DMS 273 (cell line): ENCODE results near the gene PIK3R5.
"Not testable (repeated sequence)": the region's sequence is repeated elsewhere in the genome, so short reads cannot be mapped to it uniquely, and the experiment has no call there.

Experiments used
- DNase-seq: peaks from one replicate; lab custom pipeline; 2025; ENCODE audit not compliant: unreplicated experiment; lab: John Stamatoyannopoulos, UW

The PIK3R5 gene

DNA sequence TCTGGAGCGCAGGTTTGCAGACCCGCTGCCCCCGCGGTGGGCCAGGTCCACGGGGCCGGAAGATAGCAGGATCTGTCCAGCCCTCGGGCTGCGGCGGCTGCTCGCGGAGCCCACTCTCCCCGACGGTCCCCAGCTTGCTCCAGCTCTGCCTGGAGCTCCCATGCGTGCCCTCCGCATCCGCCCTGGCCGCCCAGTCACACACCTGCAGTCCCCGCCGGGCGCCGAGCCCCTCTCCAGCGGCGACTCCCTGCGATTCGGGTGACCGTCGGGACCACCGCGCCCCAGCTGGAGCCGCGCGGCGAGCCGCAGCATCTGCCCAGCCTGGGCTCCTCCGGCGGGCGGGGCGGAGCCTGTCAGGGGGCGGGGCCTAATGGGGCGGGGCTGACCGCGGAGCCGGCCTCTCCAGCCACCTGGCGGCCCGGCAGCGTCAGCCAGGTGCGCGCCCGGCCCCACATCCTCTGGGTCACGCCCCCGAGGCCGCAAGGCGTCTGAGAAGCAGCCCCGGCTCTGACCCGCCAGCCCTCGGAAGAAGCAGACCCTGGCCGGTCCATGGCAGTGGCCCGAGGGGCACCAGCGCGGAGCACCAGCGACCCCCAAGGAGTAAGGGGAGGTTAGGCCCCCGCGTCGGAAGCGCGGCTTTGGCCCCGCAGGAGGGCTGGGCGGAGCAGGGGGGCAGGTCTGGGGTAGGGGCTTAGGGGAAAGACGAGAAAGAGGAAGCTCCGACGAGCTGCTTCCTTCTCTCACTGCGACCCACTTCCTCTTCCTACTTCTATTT is at the start of gene PIK3R5:
Gene PIK3R5, minus strand, starts transcription at position 314 of the 775 bp plus-strand sequence. CDS start 54,213 bp downstream, outside the sequence.
- DNase-seq: peak; percentile 33

DNA sequence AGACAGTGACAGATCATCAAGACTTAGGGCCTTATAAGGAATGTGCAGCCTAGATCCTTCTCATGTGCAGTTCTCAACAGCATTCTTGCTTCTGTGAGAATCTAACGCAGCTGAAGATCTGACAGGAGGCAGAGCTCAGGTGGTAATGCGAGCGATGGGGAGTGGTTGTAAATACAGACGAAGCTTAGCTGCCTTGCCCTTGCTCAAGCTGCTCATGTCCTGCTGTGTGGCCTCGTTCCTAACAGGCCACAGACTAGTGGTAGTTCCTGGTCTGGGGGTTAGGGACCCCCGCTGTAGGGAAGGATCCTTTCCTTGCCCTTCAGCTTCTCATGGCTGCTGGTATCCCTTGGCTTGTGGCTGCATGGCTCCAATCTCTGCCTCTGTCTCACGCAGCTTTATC is 45.5 kb upstream of the PIK3R5 start:
- no peak for DNase-seq

DNA sequence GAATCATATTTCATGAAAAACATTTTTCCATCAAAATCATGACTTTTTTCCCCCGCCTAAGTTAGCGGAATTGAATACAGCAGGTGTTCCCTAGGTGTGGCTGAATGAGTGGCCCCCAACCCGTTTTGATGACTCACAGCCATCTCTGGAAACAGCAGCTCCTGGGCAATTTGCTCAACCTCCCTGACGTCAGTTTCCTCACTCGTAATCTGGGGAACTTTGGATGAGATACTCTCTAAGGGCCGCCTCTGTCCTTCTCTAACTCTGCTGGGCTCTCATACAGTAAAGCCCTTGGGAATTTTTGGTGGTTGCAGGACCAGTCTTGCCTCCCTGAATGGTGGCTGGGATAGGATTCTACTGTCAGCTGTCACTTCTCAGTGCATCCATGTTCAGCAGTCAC is 44.2 kb upstream of the PIK3R5 start:
- no peak for DNase-seq

- DNase-seq: no peak
Observed at GRCh38 chr17:9009096-9009495, 43.6 kb upstream of the PIK3R5 start.

- DNase-seq: no peak
Observed at GRCh38 chr17:9007052-9007714, 41.7 kb upstream of the PIK3R5 start.

DNA sequence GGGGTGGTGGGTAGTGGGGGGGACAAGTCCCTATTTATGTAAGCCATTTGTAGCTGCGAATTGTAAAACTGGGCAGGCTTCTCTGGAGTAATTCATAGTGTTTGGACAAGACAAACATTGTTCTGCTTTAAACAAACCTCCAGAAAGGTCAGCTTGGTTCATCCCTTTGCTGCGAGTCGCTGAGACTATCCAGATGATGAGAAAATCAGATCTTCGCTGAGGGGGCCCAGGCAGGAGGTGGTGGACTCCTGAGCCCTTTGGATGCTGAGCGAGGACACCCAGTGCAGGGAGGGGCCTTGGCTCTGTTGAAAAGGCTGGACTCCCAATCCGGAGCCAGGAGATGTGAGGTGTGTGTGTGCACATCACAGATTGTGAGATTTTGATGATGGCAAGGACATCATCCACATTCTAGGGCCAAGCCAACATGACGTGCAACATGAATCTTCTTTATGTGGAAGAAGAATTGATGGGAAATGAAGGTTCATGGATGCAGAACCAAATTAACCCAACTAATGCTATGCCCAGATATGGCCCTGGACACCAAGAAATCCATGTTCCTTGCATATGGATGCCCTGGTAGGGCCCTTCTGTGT is 40.8 kb upstream of the PIK3R5 start:
- no peak for DNase-seq

GRCh38 chr17:9004961-9005285 is 39.4 kb upstream of the PIK3R5 start:
- DNase-seq: no peak

GRCh38 chr17:9004132-9004960 is 38.8 kb upstream of the PIK3R5 start:
- no peak for DNase-seq

- DNase-seq: peak; percentile 45
Observed at GRCh38 chr17:9003355-9004131, 38.0 kb upstream of the PIK3R5 start.

DNA sequence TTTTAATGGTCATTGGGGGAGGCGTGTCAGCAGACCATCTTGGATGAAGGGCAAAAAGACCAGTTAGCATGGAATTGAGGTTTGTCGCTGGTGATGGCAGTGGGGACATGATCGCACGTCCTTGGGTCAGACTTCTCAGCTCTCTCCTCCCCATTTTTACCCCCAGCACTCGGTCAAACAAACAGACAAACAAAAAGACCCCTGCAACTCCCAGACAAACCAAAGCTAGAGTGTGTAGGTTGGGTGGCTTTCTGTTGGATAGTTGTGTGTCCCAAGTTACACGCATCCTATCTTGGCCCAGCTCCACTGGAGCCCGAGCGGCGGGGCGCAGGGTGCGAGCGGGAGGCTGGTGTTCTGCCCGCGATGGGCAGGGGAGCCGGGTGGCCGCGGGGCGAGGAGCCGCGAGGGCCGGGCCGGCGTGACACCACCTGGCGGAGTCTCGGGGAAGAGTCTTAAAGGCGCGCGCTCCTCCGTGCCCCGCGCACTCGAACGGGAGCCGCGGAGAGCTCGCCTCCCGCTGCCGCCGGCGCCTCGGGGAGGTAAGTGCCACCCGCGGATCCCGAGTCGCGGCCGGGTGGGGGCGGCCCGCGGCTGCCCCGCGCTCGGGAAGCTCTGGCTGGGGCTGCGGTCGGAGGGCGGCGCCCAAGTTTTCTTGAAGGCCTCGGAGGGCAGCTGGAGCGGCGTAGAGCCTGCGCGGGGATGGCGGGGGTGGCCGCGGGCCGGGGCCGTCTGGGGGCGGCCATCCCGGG is 37.3 kb upstream of the PIK3R5 start:
- DNase-seq: peak; percentile 69

DNA sequence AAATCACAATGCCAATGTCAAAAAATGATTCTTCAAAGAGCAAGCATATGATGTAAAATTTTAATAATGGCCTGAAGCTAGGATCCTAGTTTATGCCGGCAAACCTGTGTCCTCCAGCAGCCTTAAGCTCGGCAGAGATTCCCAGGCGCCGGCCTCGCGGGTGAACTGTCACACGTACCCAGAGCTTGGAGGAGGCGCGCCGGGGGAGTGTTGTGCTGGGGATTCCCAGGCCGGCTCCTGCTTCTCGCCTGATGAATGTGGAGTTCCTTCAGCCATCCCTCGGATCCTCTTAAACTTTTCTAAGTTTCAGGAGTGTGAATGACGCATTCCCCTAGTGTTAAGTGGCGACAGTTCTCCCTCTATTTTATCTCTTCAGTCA is 36.7 kb upstream of the PIK3R5 start:
- DNase-seq: no peak

DNA sequence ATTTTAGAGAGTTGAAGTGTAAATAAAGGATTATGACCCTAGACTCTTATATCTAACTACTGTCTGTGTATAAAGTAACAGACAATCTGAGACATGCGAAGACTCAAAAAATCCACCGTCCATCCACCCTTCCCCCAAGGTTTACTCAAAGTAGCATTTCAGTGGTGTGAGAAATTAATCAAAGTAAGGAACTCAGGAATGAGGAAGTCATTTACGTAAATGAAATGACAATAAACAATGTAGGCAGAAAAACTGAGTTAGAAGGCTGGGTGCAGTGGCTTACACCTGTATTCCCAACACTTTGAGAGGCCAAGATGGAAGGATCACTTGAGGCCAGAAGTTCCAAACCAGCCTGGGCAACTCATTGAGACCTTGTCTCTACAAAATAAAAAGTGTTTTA is 36.1 kb upstream of the PIK3R5 start:
- DNase-seq: no peak

DNA sequence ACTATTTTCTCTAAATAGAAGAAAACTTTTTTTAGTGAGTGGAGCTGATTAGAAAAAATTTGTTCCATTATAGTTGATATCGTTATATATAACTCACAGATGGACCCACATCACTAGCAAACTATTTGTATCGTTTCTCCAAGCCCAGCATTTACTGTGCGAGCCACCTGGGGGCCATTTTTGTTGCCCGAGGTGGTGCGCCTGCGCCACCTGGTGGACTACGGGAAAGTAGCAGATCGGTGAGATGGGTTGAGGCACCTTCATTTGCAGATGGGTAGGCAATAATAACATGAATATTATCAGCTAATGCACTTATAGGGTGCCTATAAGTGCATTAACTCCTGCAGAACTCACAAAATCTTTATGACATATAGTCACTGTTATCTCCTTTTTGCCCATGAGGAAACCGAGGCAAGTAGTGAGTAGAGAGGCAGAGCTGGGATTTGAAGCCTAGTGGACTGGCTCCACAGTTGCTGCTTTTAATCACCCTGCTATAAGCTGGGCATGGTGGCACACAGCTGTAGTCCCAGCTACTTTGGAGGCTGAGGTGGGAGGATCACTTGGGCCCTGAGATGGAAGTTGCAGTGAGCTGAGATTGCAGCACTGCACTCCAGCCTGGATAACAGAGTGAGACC is 32.6 kb upstream of the PIK3R5 start:
- DNase-seq: peak; percentile 81

- DNase-seq: peak; percentile 15
Observed at GRCh38 chr17:8995711-8996110, 30.2 kb upstream of the PIK3R5 start.

DNA sequence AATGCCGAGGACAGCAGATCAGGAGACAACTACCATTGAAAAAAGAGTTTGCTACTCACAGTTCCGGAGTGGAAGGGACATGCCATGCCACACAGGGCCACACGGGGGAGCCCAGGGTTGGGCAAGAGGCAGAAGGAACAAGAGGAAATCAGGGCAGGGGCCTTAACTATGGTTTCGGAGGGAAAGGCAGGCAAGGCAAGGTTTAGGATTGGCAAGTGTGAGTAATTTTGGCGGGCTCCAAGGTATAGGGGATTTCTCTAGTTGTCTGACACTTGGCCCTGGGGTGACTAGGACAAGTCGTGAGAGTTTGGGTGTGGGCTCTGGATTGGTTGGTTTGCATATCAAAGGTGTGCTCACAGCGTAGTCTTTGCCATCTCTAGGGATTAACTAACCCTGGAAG is 28.8 kb upstream of the PIK3R5 start:
- DNase-seq: peak; percentile 78

DNA sequence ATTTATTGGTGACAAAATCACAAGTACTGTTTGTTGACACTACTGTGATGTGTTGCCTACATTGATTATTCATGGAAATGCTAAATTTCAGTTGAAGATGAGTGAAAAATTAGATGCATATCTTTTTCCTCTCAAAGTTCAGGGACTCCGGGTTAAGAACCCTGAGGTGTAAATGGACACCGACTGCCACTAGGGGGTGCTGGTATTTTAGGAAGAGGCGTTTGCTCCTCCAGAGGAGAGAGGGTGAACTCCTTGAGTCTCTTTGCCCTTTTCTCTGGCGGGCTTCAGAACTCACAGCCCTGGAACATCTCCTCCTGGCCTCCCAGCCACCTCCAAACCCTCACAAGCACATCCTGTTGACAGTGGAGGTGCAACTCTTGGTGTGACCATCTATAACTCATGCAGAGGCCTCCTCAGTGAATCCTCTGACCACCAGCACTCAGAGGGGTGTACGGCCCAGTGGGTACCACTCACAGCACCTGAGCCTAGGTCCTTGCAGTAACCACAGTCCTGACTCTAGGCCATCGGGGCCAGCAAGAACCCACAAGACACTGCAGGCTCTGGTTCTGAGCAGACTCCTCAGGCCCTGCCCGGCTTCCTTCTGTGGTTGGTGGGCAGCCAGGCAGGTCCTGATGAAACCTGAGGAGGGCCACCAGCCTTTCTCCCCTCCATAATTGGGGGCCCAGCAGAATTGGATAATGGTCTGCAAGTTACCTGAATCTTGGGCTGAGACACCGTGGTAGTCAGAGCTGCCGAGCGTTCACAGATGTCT is 26.2 kb upstream of the PIK3R5 start:
- DNase-seq: peak; percentile 82

DNA sequence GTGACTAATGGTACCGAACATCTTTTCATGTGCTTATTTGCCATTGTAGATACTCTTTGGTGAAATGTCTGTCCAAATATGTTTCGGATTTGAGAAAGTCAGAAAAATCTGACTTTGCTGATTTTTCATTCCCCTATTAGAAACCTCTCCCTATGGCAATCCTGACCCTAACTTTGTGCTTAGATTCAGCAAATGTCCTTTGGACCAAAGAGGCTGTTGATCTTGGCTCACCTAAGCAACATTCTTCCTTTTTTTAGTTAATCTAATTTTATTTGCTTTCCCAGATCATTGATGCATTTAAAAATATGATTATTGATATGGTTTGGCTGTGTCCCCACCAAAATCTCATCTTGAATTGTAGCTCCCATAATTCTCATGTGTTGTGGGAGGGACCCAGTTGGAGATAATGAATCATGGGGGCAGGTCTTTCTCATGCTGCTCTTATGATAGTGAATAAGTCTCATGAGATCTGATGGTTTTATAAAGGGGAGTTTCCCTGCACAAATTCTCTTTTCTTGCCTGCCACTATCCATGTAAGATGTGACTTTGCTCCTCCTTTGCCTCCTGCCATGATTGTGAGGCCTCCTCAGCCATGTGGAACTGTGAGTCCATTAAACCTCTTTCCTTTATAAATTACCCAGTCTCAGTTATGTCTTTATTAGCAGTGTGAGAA is 22.9 kb upstream of the PIK3R5 start:
- DNase-seq: not testable (repeated sequence)

- DNase-seq: no peak
Observed at GRCh38 chr17:8986295-8986694, 20.8 kb upstream of the PIK3R5 start.
